HT-29 (cell line): Measurements from ENCODE around the gene RHBDD3. TPM values are rescaled to one million over a fixed set of nuclear protein-coding genes. Genes with fewer than 3 reads are reported as not detected.

Experiments
- DNase-seq: peaks from one replicate; pipeline ENCODE4 v3.0.0-alpha.2; 2015; ENCODE audit warnings: low spot score
- total RNA-seq: library from RNA; depleted of rRNA; stranded (reverse); fragments of >200 nt; shearing (Covaris generic); gene quantifications from 2 replicates; pipeline ENCODE4 v1.2.3, GENCODE V29; 2014

The RHBDD3 gene
- total RNA-seq, 1 experiment from 2014 or later: 72.4 TPM

- DNase-seq: peak; percentile 83
Measured at GRCh38 chr22:29306175-29306834, 38.5 kb upstream of the RHBDD3 start, which contains the start of gene GAS2L1. Gene GAS2L1 (plus strand): TSS chr22:29306650. CDS start chr22:29308106, 1,456 bp downstream.

- DNase-seq: no peak
Measured at GRCh38 chr22:29305836-29306174, 38.0 kb upstream of the RHBDD3 start.

- peak; percentile 52 for DNase-seq
Measured at GRCh38 chr22:29302681-29303465, 35.1 kb upstream of the RHBDD3 start.

GRCh38 chr22:29302402-29302680, 34.6 kb upstream of the RHBDD3 start:
- DNase-seq: no peak

GRCh38 chr22:29301716-29302401, 34.1 kb upstream of the RHBDD3 start:
- DNase-seq: peak; percentile 25

- peak; percentile 30 for DNase-seq
Measured at GRCh38 chr22:29300807-29301601, 33.2 kb upstream of the RHBDD3 start.

- peak; percentile 23 for DNase-seq
Measured at GRCh38 chr22:29300467-29300806, 32.7 kb upstream of the RHBDD3 start.

GRCh38 chr22:29299136-29299900, 31.5 kb upstream of the RHBDD3 start:
- DNase-seq: no peak

- no peak for DNase-seq
Measured at GRCh38 chr22:29298641-29299040, 30.9 kb upstream of the RHBDD3 start.

- no peak for DNase-seq
Measured at GRCh38 chr22:29292379-29292778, 24.6 kb upstream of the RHBDD3 start.

- DNase-seq: no peak
Measured at GRCh38 chr22:29291215-29291614, 23.4 kb upstream of the RHBDD3 start.

- DNase-seq: no peak
Measured at GRCh38 chr22:29290061-29290460, 22.3 kb upstream of the RHBDD3 start.

GRCh38 chr22:29288837-29289236, 21.1 kb upstream of the RHBDD3 start:
- no peak for DNase-seq

GRCh38 chr22:29284196-29284595, 16.4 kb upstream of the RHBDD3 start:
- DNase-seq: no peak

GRCh38 chr22:29277927-29278326, 10.1 kb upstream of the RHBDD3 start:
- DNase-seq: no peak

- DNase-seq: peak; percentile 35
Measured at GRCh38 chr22:29275819-29276565, 8.2 kb upstream of the RHBDD3 start.

- no peak for DNase-seq
Measured at GRCh38 chr22:29275167-29275566, 7.4 kb upstream of the RHBDD3 start.

- no peak for DNase-seq
Measured at GRCh38 chr22:29272624-29273023, 4.8 kb upstream of the RHBDD3 start.

GRCh38 chr22:29270475-29271271, 2.9 kb upstream of the RHBDD3 start:
- peak; percentile 28 for DNase-seq
